Medulla oblongata (tissue), 1 donor: Measurements from ENCODE around the gene OR2V1.
A peak's percentile ranks its signal among the peaks of the same experiment; 100 is the strongest.
"Not testable (repeated sequence)": the region's sequence is repeated elsewhere in the genome, so short reads cannot be mapped to it uniquely, and the experiment has no call there.

ENCODE experiments used
- DNase-seq: peaks from one replicate; pipeline ENCODE4 v3.0.0-alpha.2; 2015; ENCODE audit errors: extremely low spot score

Gene OR2V1

GRCh38 chr5:181130832-181131496 lies at the start of gene OR2V1:
Gene OR2V1, minus strand, starts transcription at chr5:181131169. Its CDS starts 5,865 bp downstream, at chr5:181125304.
- DNase-seq: no peak

- DNase-seq: not testable (repeated sequence)
Measured at GRCh38 chr5:181177559-181177958, 46.6 kb upstream of the OR2V1 start.

GRCh38 chr5:181176254-181176952 lies 45.4 kb upstream of the OR2V1 start:
- DNase-seq: no peak

- DNase-seq: no peak
Measured at GRCh38 chr5:181173420-181174342, 42.7 kb upstream of the OR2V1 start.

GRCh38 chr5:181173027-181173419 lies 42.1 kb upstream of the OR2V1 start:
- no peak for DNase-seq

- no peak for DNase-seq
Measured at GRCh38 chr5:181171782-181172181, 40.8 kb upstream of the OR2V1 start.

- DNase-seq: no peak
Measured at GRCh38 chr5:181170996-181171395, 40.0 kb upstream of the OR2V1 start.

- no peak for DNase-seq
Measured at GRCh38 chr5:181170237-181170825, 39.4 kb upstream of the OR2V1 start.

GRCh38 chr5:181169459-181170236 lies 38.7 kb upstream of the OR2V1 start:
- not testable (repeated sequence) for DNase-seq

- DNase-seq: no peak
Measured at GRCh38 chr5:181168595-181169118, 37.7 kb upstream of the OR2V1 start.

- no peak for DNase-seq
Measured at GRCh38 chr5:181167814-181168488, 37.0 kb upstream of the OR2V1 start.

- DNase-seq: no peak
Measured at GRCh38 chr5:181166812-181167733, 36.1 kb upstream of the OR2V1 start.

- no peak for DNase-seq
Measured at GRCh38 chr5:181164076-181164952, 33.3 kb upstream of the OR2V1 start.

GRCh38 chr5:181163487-181164075 lies 32.6 kb upstream of the OR2V1 start:
- DNase-seq: no peak

GRCh38 chr5:181161534-181162175 lies 30.7 kb upstream of the OR2V1 start:
- no peak for DNase-seq

- DNase-seq: peak; percentile 57
Measured at GRCh38 chr5:181160755-181161533, 30.0 kb upstream of the OR2V1 start.
